ENCODE data around the gene CLEC14A.

DNA sequence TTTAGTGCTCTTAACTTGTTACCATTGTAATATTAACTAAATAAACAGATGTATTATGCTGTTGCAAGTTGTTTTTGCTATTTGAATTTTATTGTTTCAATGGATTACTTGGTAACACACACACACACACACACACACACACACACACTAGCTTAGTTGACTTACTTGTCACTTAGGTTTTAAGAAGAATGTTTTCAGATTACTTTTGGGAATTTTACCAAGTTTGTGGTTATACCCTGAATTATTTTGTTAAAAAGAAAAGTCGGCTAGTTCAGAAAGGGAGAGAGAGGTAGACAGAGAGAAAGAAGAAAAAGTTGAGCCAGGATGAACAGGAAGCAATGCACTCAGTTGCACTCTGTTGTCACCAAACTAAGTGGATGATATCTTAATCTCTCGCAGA, 42.9 kb downstream of the CLEC14A start:
- TF ChIP-seq CTCF (IDR thresholded peaks at IDR 0.05; ENCODE audit: low read depth, low read length, missing input control), result no peak
- no peak for TF ChIP-seq ZBTB33 (IDR thresholded peaks at IDR 0.05)
- TF ChIP-seq, protein P1, sequence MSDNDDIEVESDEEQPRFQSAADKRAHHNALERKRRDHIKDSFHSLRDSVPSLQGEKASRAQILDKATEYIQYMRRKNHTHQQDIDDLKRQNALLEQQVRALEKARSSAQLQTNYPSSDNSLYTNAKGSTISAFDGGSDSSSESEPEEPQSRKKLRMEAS (IDR thresholded peaks at IDR 0.05), result no peak
- TF ChIP-seq, protein P2, sequence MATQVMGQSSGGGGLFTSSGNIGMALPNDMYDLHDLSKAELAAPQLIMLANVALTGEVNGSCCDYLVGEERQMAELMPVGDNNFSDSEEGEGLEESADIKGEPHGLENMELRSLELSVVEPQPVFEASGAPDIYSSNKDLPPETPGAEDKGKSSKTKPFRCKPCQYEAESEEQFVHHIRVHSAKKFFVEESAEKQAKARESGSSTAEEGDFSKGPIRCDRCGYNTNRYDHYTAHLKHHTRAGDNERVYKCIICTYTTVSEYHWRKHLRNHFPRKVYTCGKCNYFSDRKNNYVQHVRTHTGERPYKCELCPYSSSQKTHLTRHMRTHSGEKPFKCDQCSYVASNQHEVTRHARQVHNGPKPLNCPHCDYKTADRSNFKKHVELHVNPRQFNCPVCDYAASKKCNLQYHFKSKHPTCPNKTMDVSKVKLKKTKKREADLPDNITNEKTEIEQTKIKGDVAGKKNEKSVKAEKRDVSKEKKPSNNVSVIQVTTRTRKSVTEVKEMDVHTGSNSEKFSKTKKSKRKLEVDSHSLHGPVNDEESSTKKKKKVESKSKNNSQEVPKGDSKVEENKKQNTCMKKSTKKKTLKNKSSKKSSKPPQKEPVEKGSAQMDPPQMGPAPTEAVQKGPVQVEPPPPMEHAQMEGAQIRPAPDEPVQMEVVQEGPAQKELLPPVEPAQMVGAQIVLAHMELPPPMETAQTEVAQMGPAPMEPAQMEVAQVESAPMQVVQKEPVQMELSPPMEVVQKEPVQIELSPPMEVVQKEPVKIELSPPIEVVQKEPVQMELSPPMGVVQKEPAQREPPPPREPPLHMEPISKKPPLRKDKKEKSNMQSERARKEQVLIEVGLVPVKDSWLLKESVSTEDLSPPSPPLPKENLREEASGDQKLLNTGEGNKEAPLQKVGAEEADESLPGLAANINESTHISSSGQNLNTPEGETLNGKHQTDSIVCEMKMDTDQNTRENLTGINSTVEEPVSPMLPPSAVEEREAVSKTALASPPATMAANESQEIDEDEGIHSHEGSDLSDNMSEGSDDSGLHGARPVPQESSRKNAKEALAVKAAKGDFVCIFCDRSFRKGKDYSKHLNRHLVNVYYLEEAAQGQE (IDR thresholded peaks at IDR 0.05), result no peak
- no peak for TF ChIP-seq YY1 (IDR thresholded peaks at IDR 0.05)
- TF ChIP-seq SP1 (IDR thresholded peaks at IDR 0.05), result no peak
- no peak for TF ChIP-seq JUND (IDR thresholded peaks at IDR 0.05)
- no peak for TF ChIP-seq TAF1 (conservative IDR thresholded peaks at IDR 0.05)
- TF ChIP-seq, protein P3, sequence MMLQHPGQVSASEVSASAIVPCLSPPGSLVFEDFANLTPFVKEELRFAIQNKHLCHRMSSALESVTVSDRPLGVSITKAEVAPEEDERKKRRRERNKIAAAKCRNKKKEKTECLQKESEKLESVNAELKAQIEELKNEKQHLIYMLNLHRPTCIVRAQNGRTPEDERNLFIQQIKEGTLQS (IDR thresholded peaks at IDR 0.05), result no peak
- no peak for TF ChIP-seq EGR1 (IDR thresholded peaks at IDR 0.05; ENCODE audit: low read depth in 2 of 2)
